IMR-90 (cell line): Measurements from ENCODE around the gene OR52J3. TPM values are rescaled to one million over a fixed set of nuclear protein-coding genes. Genes with fewer than 3 reads are reported as not detected.
A peak's percentile ranks its signal among the peaks of the same experiment; 100 is the strongest.

Experiments
- ATAC-seq: fragments of 200-7000 bp; cut with Tn5 transposase; 2 replicates; pipeline ENCODE4 v1.9.1; 2020; ENCODE audit warnings: low read depth, mild to moderate bottlenecking, moderate library complexity
- BruUV-seq: library from RNA; stranded (reverse); fragments of 400-500 nt; replicated peaks from 2 replicates; lab custom pipeline; 2021; lab: Mats Ljungman, UMichigan
- CTCF ChIA-PET: fragments of 300-600 bp; formaldehyde crosslinking; extraction: SDS; loops from one replicate; lab custom pipeline; 2021; ENCODE audit warnings: antibody characterized with exemption; lab: Yijun Ruan, JAX
- POLR2A ChIA-PET: fragments of 300-600 bp; sonication (Branson Sonifier 250); formaldehyde crosslinking; loops from one replicate; lab custom pipeline; 2022; ENCODE audit warnings: antibody characterized with exemption; ENCODE audit not compliant: unreplicated experiment; lab: Charles Lee
- DNase-seq: peaks from one replicate; pipeline ENCODE4 v3.0.0; 2013
- H2AFZ ChIP-seq: replicated peaks from 2 replicates; pipeline ENCODE3; 2013; ENCODE audit warnings: low read length, mild to moderate bottlenecking; ENCODE audit not compliant: poor library complexity
- H2AK5ac ChIP-seq: 2 replicates; pipeline ENCODE4 v1.6.1; 2013; ENCODE audit warnings: low read depth, low read length, inconsistent platforms
- H2AK9ac ChIP-seq: replicated peaks from 2 replicates; pipeline ENCODE3; 2013; ENCODE audit warnings: mild to moderate bottlenecking, low read depth, low read length, moderate library complexity; ENCODE audit not compliant: poor library complexity
- H2BK120ac ChIP-seq: 2 replicates; pipeline ENCODE4 v1.6.1; 2013; ENCODE audit warnings: low read depth, low read length, inconsistent platforms
- H2BK15ac ChIP-seq: 3 replicates; pipeline ENCODE4 v1.6.1; 2013; ENCODE audit warnings: low read depth, low read length, inconsistent platforms
- H2BK20ac ChIP-seq: 2 replicates; pipeline ENCODE4 v1.6.1; 2013; ENCODE audit warnings: low read depth, mild to moderate bottlenecking, inconsistent platforms, low read length, moderate library complexity
- H2BK5ac ChIP-seq: 2 replicates; pipeline ENCODE4 v1.6.1; 2013; ENCODE audit warnings: mild to moderate bottlenecking, low read depth, low read length, inconsistent platforms; ENCODE audit not compliant: poor library complexity, severe bottlenecking
- H3K14ac ChIP-seq: replicated peaks from 2 replicates; pipeline ENCODE4 v1.6.1; 2013; ENCODE audit warnings: low read depth, low read length, inconsistent platforms
- H3K18ac ChIP-seq: 2 replicates; pipeline ENCODE4 v1.6.1; 2013; ENCODE audit warnings: low read depth, low read length, control low read depth
- H3K23ac ChIP-seq: 2 replicates; pipeline ENCODE4 v1.6.1; 2013; ENCODE audit warnings: low read depth, low read length, inconsistent platforms
- H3K27ac ChIP-seq: 2 replicates; pipeline ENCODE4 v1.5.1; 2013; ENCODE audit warnings: mild to moderate bottlenecking, control low read depth, low read length; ENCODE audit not compliant: insufficient read depth
- H3K27me3 ChIP-seq: 2 replicates; pipeline ENCODE4 v1.6.1; 2013; ENCODE audit warnings: low read length; ENCODE audit not compliant: control insufficient read depth, insufficient read depth
- H3K36me3 ChIP-seq: 2 replicates; pipeline ENCODE4 v1.6.1; 2013; ENCODE audit warnings: low read length, mixed read lengths; ENCODE audit not compliant: control insufficient read depth, insufficient read depth
- H3K4ac ChIP-seq: 2 replicates; pipeline ENCODE4 v1.6.1; 2013; ENCODE audit warnings: low read depth, low read length, inconsistent platforms
- H3K4me1 ChIP-seq: 2 replicates; pipeline ENCODE4 v1.6.1; 2013; ENCODE audit warnings: low read length, mixed read lengths; ENCODE audit not compliant: control insufficient read depth, insufficient read depth
- H3K4me2 ChIP-seq: 2 replicates; pipeline ENCODE4 v1.6.1; 2013; ENCODE audit warnings: low read depth, mild to moderate bottlenecking, control low read depth, low read length, moderate library complexity
- H3K4me3 ChIP-seq: 2 replicates; pipeline ENCODE4 v1.5.1; 2013; ENCODE audit warnings: low read depth, mild to moderate bottlenecking, control low read depth, low read length, moderate library complexity; ENCODE audit not compliant: insufficient read depth
- H3K56ac ChIP-seq: 2 replicates; pipeline ENCODE4 v1.6.1; 2013; ENCODE audit warnings: low read length, inconsistent platforms; ENCODE audit not compliant: insufficient read depth; ENCODE audit errors: extremely low read depth
- H3K79me1 ChIP-seq, 2 experiments: 2 replicates each; pipeline ENCODE4 v1.6.1; 2013; ENCODE audit warnings: low read length in 2 of 2, inconsistent platforms in 1 of 2, low read depth in 1 of 2
- H3K9ac ChIP-seq: 2 replicates; pipeline ENCODE4 v1.6.1; 2013; ENCODE audit warnings: low read depth, low read length, control low read depth
- H3K9me1 ChIP-seq: 2 replicates; pipeline ENCODE4 v1.6.1; 2013; ENCODE audit warnings: low read length, inconsistent platforms; ENCODE audit not compliant: insufficient read depth
- H3K9me3 ChIP-seq: 2 replicates; pipeline ENCODE4 v1.6.1; 2013; ENCODE audit warnings: low read length; ENCODE audit not compliant: control insufficient read depth, insufficient read depth
- H4K20me1 ChIP-seq: 2 replicates; pipeline ENCODE4 v1.6.1; 2013; ENCODE audit warnings: low read length, inconsistent platforms; ENCODE audit not compliant: insufficient read depth
- H4K5ac ChIP-seq: 2 replicates; pipeline ENCODE4 v1.6.1; 2013; ENCODE audit warnings: mild to moderate bottlenecking, low read depth, low read length, control low read depth
- H4K8ac ChIP-seq, 2 experiments: 2 replicates each; pipeline ENCODE4 v1.6.1; 2013; ENCODE audit warnings: low read depth in 2 of 2, low read length in 2 of 2, control low read depth in 1 of 2, inconsistent platforms in 1 of 2
- H4K91ac ChIP-seq: 2 replicates; pipeline ENCODE4 v1.6.1; 2013; ENCODE audit warnings: low read depth, low read length, inconsistent platforms; ENCODE audit not compliant: insufficient read depth
- CEBPB ChIP-seq: IDR thresholded peaks from 2 replicates; pipeline ENCODE4 v1.6.1; 2012; ENCODE audit warnings: low read depth, low read length, improper control_type of control experiment
- RAD21 ChIP-seq: IDR thresholded peaks from 2 replicates; pipeline ENCODE4 v1.6.1; 2012; ENCODE audit warnings: low read length, improper control_type of control experiment
- WGBS, 2 experiments: methylation state at CpG; one replicate each; pipeline versions ENCODE4 v1.1.5 to v1.1.7; 2013; ENCODE audit warnings: missing lambda C conversion rate in 2 of 2; ENCODE audit not compliant: insufficient read length in 1 of 2; ENCODE audit errors: extremely low coverage in 2 of 2; 5-methylcytosine and 5-hydroxymethylcytosine counted together
- dilution Hi-C: fragments of 300-500 bp; cut with HindIII; formaldehyde crosslinking; loops from one replicate; pipeline ENCODE4 v1.14.3; 2018; ENCODE audit warnings: low sequenced_read_pairs; ENCODE audit not compliant: unreplicated experiment
- in situ Hi-C: fragments of 300-500 bp; cut with MboI; formaldehyde crosslinking; loops from 3 replicates; pipeline ENCODE4 v1.14.3; 2019; ENCODE audit warnings: low sequenced_read_pairs, inconsistent platforms, mixed read lengths
- intact Hi-C: fragments of 100-400 bp; cut with micrococcal nuclease; formaldehyde crosslinking; loops from 2 replicates; pipeline ENCODE4 v1.10.0; 2022
- polyA plus RNA-seq, 3 experiments: library from polyadenylated mRNA; depleted of rRNA; stranded (reverse); fragments of >200 nt; gene quantifications; 2 replicates each; pipeline ENCODE4 v1.2.3, GENCODE V29; 2012; ENCODE audit warnings: low replicate concordance in 1 of 3
- total RNA-seq: library from RNA; depleted of rRNA; stranded (reverse); fragments of >200 nt; gene quantifications from 2 replicates; pipeline ENCODE4 v1.2.3, GENCODE V29; 2012

OR52J3 gene
- total and polyA plus RNA-seq, 2 of the 4 experiments (the other 2 are of a cell fraction): not detected

DNA sequence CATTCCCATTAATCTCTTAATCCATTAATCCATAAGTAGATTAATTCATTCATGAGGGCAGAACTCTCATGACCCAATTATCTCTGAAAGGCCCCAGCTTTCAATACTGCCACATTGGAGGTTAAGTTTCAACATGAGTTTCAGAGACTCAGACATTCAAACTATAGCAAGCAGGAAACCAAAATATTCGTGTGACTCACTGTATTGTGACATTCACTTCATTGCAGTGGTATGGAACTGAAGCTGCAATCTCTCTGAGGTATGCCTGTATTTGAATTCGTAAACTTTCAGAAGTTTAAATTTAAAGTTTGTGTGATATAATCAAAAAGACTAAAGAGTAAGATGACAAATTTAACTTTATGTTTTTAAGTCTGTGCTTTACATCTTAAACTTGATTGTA lies 2.9 kb upstream of the OR52J3 start:
- Histone ChIP-seq H2AK9ac (no peak overlapping the region), H2BK15ac (no peak overlapping the region), H3K9me1 (no peaks in the 10 kb centered on the region), H2AFZ (no peak overlapping the region), H3K18ac (no peak overlapping the region), H3K14ac (no peak overlapping the region), H2BK20ac (no peak overlapping the region), H3K79me1 (no peaks in the 10 kb centered on the region), H2AK5ac (no peak overlapping the region), H3K27me3 (no peaks in the 10 kb centered on the region), H3K9ac (no peak overlapping the region), H2BK5ac (no peak overlapping the region), H4K8ac (no peak overlapping the region), H4K5ac (no peak overlapping the region), H3K56ac (no peak overlapping the region), H3K4me2 (no peak overlapping the region), H3K4me1 (no peaks in the 10 kb centered on the region), H2BK120ac (no peak overlapping the region), H3K9me3 (no peaks in the 10 kb centered on the region), H4K91ac (no peak overlapping the region), H3K36me3 (no peaks in the 10 kb centered on the region), H3K23ac (no peak overlapping the region), H4K20me1 (no peaks in the 10 kb centered on the region), H3K4me3 (no peak overlapping the region), H3K27ac (no peak overlapping the region), H3K4ac (no peak overlapping the region)
- no peak for TF ChIP-seq RAD21
- TF ChIP-seq CEBPB: peak; percentile 74
- in situ Hi-C loops: no loop called here
- WGBS, 2 experiments: no CpG with 5 or more reads among the region's 2 CpGs
- dilution Hi-C loops: no loop called here
- no TSS peak for BruUV-seq
- DNase-seq: peak; percentile 31
- ATAC-seq: no peak
- POLR2A ChIA-PET: no interaction called here
- CTCF ChIA-PET: no interaction called here
- intact Hi-C loops: no loop called here
